Measurements from ENCODE around the gene PTPN14.
"Not testable (repeated sequence)": the region's sequence is repeated elsewhere in the genome, so short reads cannot be mapped to it uniquely, and the experiment has no call there.

The PTPN14 gene

DNA sequence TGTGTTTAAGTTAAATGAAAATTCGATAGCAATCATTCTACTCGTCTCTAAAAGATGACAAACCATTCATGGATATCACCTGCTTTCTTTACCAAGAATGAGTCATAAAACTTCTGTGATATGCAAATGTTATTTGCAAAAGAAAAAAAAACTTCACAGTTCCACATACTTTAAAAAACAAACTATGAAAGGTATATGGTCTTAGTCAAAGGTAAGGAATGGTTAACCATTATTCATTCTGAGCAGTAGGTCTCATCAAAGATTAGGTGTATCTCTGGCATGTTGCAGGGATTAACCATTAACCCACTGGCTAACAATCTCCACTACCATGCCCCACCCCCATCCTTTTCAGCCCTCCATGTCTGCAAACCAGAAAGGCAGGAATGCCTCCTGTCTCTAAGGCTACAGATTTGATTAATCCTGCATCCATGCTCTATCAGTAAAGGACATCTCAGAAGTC, 44.4 kb downstream of the PTPN14 start:
- DNase-seq: no peak

DNA sequence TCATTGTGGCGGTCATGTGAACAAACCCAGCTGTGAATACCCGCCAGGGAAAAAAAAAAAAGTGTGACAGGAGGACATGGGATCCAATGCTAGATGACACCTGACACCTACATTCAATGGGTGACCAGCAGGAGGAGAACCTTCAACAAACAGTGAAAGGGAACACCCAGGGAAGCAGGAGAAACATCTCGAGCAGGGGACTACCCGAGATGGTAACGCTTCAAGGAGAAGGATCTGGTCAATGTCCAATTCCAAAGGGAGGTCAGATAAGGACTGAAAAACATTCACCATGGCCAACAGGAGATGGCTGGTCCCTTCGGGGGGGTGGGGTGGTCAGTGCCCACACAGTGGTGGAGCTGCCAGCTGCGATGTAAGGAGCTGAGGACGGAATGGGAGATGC, 46.3 kb downstream of the PTPN14 start:
- no peak for DNase-seq

DNA sequence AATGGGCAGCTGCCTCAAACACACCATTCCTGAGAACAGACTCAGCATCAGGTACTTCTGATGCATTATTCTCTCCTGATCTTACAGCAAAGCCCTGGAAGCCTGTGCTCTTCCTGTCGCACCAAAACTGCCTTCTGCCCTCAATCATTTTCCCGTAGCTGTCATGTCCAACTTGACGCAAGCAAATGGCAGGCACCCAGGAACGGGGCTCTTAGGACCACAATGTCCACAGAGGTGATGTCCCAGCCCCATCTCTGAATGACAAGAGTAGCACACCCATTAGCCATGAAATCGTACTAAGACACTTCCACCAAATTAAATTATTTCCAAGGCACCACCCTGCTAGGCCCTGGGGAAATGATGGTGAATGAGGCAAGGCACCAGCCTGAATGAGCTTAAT, 47.1 kb downstream of the PTPN14 start:
- DNase-seq: no peak

DNA sequence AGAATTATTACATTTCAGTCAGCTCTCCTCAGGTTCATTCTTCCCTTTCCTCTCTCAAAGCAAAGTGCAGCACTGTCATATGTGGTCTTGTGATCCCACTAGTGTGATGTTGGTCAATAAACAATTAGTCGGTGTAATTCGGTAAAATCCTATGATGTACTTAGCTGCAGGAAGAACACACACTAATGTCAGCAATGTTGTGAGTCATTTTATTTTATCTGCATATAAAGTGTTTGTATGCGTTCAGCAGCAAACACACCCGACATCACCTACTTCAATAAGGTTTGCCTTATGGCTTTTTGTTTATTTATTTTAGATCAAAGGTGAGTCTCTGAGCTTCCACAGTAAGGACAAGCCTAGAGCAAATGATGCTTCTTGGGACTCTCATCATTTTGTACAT, 47.8 kb downstream of the PTPN14 start:
- no peak for DNase-seq

DNA sequence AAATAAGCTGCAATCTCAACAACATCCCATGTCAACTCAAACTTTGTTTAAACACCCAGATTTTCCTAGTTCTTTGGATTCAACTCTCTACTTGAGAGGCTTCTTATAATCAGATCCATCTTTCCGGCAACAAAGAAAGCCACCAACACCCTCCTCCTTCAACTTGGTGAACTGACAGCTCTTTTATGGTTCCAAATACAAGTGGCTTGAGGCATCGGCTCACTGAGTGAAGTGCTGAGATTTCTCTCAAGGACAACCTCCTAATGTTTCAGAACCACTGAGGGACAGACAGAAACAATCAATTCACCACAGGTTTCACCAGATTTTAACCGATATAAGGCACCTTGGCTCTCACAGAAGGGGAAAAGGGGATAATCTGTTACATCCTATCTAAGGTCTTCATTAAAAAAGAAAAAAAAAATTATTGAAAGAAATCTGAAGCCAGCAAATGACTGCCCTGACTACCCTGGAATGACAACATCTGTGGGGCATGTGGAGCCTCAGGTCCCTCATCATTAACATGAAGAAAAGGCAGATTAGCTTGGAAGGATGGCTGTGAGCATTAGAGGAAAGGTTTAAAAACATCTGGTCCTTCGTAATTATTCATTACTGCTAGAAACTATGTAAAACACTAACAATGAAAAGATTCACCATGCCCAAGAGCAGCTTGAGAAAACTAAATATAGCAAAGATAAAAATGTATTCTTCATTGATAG, 50.9 kb downstream of the PTPN14 start:
- DNase-seq: no peak

DNA sequence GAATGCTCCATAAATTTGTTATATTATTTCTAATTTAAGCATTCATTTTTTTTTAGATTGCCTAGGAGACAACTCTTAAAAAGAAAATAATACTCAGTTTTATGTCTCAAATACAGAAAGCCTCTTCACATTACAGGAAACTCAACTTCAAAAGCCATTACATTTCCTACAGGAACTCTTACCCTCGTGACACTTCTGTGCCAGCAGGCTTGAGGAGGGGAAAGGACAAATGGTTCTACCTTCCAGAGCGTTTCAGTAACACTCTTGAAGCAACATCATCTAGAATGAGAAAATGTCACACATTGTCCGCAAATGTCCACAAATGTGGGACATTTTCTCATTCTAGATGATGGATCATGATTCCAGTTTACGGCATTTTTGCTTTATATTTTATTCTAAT, 51.7 kb downstream of the PTPN14 start:
- no peak for DNase-seq

GRCh38 chr1:214498021-214498420, 53.4 kb downstream of the PTPN14 start:
- DNase-seq: no peak

DNA sequence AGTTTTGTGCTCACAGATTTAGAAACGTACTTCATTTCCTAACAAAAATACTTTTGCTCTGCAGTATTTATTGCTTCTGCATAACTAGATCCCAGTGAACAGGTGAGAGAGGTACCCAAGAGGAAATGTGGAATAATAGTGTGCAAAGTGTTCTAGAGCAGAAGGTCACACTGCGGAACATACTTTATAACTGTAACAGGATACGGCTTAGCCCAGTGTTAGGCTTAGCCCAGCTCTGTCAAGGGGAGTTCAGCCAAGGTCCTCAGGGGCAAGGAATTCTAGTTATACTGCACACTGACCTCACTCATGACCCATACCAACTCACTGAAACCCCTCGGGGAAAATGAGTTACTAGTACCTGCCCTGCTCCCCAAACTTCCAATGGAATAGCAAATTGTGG, 55.3 kb downstream of the PTPN14 start:
- no peak for DNase-seq

GRCh38 chr1:214494706-214495105, 56.7 kb downstream of the PTPN14 start:
- no peak for DNase-seq

GRCh38 chr1:214494179-214494578, 57.2 kb downstream of the PTPN14 start:
- DNase-seq: not testable (repeated sequence)

DNA sequence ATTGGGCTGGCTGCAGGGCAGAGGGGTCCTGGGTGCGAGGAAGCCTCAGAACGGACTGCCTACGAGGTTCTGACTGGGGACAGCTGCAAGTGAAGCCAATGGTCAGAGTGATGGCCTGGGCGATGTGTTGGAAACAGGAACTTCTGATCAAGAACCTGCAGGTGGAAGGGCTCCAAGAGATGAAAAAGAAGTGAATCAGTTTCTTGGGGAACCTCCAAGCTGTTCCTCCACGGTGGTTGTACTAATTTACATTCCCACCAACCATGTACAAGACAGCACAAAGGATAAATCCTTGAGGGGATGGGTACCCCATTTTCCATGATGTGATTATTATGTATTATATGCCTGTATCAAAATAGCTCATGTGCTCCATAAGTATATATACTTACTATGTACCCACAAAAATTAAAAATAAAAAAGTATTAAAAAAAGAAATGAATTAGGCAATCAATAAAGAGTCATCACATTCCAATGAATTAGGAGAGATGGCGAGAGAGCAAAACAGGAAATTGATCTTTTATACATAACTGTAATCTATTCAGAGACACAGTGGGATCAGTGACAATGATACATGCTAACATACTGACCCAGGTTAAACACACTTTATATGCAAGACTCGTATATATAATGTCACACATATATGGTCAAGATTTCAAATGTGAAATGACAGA, 58.1 kb downstream of the PTPN14 start:
- no peak for DNase-seq

GRCh38 chr1:214492401-214493075, 58.9 kb downstream of the PTPN14 start:
- DNase-seq: no peak

DNA sequence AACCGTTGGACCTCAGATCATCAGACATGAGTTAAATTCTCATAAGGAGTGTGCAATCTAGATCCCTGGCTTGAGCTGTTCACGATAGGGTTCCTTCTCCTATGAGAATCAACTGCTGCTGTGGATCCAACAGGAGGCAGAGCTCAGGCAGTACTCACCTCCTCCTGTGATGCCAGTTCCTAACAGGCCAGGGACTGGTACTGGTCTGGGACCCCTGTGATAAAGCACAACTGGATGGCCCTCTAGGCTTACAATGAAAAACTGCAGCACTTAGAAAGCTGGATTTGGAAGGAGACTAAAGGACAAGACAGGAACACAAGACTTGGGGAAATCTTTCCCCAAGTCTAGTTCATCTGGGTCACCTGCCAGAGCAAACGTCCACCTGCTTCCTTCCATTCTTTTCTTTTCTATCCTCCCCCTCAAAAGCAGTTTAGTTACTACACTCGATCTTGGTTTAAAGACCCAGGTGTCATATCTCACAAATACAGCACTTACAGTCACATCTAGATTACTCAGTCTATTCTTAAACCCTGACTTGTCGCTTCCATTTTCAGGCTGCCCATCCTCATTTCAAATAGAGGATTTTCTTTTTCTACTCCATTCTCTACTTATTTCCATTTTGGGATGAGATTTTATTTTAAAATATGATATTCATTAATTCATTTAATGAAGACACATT, 59.8 kb downstream of the PTPN14 start:
- no peak for DNase-seq

- no peak for DNase-seq
Measured at GRCh38 chr1:214485151-214485550, 66.3 kb downstream of the PTPN14 start.

DNA sequence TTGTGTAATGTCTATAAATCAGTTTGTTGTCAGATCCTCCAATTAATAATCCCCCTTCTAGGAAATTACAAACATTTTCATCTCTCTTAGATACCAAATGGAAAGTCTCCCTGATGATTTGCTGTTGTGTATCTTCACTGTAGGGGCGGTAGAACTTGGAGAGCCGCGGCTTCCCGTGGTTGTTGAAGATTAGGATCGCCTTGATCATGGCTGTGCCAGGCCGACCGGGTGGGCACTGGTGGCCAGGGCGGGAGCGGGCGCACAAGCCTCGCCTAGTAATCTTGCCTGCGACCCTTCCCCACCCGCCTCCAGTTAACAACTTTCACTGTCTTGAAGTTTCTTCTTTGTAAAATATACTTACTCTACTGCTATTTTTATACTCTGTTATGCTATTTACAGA, 68.2 kb downstream of the PTPN14 start:
- DNase-seq: not testable (repeated sequence)

- DNase-seq: not testable (repeated sequence)
Measured at GRCh38 chr1:214481983-214482634, 69.3 kb downstream of the PTPN14 start.

GRCh38 chr1:214476986-214477870, 74.2 kb downstream of the PTPN14 start:
- no peak for DNase-seq

GRCh38 chr1:214476229-214476985, 75.0 kb downstream of the PTPN14 start:
- DNase-seq: no peak

GRCh38 chr1:214475746-214476145, 75.7 kb downstream of the PTPN14 start:
- DNase-seq: no peak

- no peak for DNase-seq
Measured at GRCh38 chr1:214475331-214475730, 76.1 kb downstream of the PTPN14 start.

DNA sequence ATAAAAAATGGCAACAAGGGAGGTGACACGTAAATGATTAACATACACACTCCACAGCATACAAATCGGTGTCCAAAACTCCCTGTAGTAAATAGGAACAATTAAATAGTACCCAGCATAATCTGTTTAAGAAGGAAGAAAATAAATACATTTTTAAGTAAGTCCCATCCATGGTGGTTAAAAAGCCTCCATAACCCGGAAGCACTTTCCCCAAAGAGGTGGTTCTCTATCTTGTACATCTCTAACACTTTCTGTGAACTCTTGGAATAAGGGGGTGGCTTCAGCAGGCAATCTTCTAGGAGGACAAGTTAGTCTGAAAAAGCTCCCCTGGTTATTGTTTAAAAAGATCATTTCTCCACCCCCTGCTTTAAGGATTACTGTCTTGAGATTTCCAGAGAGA, 76.9 kb downstream of the PTPN14 start:
- no peak for DNase-seq
